ENCODE results near the gene CENPB.

CENPB gene

DNA sequence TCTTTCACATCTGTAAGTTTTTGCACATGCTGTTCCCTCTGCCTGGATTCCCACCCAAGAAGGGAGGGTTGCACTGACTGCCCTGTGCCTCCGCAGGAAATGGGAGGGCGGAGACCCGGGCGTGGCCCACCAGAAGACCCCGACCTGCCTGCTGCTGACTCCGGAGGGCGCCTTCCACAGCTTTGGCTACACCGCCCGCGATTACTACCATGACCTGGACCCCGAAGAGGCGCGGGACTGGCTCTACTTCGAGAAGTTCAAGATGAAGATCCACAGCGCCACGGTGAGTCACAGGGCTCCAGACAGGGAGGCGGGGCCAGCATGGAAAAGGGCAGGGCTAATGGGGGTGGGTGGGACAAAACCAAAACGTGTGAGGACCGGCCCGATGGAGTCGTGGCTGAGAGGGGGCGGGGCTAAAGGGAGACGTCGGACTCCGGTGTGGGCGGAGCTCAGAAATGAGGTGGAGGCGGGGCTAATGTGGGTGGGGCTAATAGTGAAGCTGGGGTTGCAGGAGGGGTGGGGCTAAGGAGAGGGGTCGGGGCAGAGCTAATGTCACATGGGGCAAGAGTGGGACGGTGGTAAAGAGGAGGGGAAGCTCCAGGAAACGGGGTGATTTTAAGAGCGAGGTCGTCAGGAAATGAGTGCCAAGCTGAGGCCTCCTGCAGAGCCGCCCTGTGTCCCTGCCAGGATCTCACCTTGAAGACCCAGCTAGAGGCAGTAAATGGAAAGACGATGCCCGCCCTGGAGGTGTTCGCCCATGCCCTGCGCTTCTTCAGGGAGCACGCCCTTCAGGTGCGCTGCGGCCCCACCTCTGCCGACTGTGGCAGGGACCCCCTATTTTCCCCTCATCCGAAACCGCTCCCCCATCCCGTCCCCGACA lies 41.5 kb downstream of the CENPB start:
- no peak for DNase-seq

DNA sequence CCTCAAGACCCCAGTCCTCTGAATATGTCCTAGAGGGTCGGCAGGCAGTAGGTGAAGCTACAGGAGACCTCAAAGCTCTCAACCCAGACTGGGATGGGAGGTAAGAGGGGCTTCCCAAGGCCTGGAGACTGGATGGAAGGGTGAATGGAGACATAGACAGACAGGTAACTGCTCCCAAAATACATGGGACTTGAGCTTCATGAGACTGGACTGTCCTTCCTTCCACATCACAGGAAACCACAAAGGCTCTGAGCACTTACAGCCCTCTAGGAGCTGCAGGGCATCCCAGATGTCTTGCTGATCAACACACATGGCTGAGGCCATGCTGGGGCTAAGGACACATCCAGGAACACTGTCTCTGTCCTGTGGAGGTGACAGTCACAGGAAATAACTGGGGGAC lies 42.5 kb downstream of the CENPB start:
- DNase-seq: no peak

- no peak for DNase-seq
Measured at GRCh38 chr20:3743251-3743650, 43.3 kb downstream of the CENPB start.

DNA sequence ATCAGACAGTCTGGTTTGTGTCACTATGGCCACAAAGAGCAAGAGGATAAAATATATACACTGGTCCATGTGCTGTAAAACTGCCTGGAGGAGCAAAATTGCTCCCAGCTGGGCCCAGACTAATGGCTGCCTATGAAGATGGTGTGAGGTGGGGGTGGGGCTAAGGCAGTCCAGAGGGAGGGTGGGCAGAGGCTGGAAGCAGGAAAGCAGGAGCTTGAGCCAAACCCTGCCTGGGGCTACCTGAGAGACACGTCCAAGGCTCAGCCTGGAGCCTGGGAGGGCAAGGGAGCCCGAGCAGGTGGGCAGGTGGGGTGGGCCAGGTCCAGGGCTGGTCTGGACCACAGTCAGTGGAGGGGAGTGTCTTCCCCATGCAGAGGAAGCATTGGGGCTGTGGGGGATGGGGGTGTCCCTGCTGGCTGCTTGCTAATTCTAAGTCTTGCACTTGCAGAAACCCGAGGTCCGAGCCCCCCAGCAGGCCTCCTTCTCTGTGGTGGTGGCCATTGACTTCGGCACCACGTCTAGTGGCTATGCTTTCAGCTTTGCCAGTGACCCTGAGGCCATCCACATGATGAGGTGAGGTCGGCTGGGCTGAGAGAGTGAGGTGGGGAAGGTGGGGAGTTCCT lies 44.6 kb downstream of the CENPB start:
- no peak for DNase-seq

GRCh38 chr20:3740615-3741301 lies 45.8 kb downstream of the CENPB start:
- no peak for DNase-seq

DNA sequence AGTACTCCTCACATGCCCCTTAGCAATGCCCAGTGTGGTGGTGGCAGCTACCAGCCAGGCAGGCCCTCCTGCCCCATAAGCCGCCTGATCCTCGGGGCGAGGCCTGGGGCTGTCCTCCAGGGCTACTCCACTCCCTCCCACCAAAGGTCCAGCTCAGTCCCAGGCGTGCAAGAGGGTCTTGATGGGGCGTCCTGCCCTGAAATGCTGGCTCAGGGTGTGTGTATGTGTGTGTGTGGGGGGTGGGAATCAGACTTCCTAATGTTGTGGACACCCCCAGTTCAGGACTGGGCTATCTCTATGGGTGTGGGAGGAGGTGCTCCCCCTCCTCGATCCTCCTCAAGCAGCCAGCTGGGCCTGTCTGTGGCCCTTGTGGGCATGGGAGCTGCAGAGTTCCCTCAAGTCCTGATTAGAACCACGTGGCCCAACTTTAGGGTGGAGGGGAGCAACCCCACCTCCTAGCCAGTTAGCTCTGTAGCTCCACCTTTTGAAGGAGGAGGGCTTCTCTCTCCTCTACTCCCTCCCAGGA lies 46.6 kb downstream of the CENPB start:
- no peak for DNase-seq

DNA sequence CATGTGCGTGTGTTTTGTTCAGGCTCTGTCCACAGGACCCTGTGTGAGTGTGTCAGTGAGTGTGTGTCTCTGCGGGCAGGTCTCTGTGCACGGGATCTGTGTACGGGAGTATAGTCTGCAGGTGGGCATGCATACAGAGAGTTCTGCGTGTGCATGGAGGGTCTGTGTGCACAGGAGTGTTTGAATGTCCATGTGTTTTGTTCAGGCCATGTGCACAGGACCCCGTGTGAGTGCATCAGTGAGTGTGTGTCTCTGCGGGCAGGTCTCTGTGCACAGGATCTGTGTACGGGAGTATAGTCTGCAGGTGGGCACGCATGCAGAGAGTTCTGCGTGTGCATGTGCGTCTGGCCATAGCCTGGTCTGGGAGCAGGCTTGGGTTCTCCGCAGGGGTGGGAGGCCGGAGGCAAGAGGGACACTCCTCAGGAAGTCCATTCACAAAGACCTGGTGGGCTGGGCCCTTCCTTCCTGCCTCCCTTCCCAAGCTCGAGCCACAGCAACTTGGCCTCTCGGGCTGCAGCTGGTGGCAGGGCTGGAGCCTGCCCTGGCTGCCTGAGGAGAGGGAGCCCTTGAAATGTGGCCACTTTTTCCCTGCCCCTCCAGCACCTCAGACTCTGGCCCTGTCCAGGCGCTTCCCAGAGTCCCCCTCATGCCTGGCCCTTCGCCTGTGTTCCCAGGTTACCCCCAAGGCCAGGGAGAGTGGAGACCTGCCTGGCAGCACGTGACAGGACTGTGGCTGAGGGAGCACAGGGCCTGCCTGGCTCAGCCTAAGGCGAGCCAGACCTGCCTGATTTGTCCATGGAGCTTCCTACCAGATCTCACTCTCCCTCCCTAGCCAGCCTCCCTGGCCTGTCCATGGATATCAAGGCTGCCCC lies 47.2 kb downstream of the CENPB start:
- no peak for DNase-seq

GRCh38 chr20:3738111-3739053 lies 48.2 kb downstream of the CENPB start:
- no peak for DNase-seq

DNA sequence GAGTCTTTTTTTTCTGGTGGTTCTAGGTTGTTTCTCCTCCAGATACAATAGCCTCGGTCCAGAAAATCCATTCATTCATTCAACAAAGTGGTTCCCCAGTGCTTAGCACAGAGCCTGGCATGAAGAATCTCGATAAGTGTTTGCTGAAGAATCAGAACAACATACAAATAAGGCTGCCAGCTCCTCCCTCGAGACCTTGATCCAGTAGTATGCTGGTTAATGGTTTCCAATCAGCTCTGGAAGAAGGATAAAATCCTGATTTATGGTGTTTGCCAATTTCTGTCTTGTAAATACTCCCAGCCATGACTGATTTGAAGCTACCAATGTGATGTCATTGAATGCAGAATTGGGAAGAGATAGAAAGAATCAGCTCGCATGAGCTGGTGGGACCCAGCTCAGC lies 50.8 kb downstream of the CENPB start:
- DNase-seq: no peak

DNA sequence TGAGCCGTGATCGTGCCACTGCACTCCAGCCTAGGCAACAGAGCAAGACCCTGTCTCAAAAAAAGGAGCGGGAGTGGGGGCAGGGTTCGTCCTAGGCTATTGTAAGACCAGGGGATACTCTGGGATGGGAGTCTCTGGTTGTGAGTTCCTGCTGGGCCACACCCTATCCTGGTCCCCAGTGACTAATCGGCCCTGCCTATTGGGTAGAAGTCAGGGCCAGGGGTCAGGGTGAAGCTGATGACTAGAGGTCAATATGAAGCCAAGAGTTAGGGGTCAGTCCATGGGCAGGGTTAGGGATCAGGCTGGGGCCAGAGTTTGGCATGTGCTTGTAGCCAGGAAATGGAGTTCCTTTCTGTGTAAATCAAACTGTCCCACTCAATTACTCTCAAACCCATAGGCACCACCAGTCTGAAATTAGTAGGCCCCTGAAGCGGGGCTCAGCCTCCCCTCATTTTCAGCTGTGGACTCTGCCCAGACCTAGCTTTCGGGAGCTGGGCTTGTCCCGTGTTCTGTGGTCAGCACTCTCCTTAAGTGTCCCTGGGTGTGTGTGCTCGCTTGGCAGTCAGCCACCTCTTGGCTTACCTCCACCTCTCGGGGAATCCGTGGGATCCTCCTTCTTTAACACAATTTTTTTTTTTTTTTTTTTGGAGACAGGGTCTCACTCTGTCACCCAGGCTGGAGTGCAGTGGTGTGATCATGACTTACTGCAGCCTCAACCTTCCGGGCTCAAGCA lies 52.3 kb downstream of the CENPB start:
- DNase-seq: no peak
